Measurements from ENCODE around the gene SNORC.

Gene SNORC

DNA sequence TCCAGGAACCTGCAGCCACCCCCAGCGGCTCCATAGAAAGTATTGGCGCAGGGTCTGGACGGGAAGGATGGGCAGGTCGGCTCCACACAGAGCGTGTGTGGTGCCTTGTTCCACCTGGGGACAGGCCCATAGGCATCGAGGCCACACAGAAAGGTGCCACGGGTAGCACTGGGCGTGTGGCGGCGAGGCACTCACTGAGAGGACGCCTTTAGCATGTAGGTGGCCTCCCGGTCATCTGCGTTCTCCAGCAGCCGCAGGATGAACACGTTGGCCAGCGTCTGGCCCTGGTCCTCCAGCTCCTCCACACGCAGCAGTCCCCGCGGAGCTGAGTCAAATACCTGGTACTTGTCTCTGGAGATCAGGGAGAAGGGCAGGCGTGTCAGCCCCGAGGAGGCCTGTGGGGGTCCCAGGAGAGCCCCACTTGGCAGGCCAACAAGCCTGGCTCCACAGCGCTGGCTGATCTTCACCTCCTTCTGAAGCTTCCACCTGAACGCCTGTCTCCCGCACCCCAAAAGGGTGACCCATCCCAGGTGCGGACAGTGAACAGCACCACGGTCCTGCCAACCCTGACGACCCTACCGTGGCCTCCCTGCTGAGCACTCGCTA lies 13.2 kb downstream of the SNORC start:
- no peak for DNase-seq

DNA sequence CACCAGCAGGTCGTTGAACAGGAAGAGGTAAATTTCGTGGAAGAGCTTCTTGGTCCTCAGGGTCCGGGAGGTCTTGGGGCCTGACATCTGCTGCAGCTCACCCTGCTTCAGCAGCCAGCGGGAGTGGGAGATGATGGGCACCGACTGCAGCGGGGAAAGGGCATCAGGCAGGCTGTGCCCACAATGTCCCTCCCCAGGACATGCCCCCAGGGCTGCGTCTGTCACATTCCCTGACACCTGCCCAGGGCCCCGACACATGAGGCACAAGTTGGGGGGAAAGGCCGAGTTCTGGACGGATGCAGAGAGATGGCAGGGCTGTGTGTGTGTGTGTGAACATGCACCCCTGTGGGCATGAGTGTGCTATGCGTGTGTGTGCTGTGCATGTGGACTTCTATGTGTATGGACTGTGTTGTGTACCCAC lies 13.9 kb downstream of the SNORC start:
- DNase-seq = no peak

DNA sequence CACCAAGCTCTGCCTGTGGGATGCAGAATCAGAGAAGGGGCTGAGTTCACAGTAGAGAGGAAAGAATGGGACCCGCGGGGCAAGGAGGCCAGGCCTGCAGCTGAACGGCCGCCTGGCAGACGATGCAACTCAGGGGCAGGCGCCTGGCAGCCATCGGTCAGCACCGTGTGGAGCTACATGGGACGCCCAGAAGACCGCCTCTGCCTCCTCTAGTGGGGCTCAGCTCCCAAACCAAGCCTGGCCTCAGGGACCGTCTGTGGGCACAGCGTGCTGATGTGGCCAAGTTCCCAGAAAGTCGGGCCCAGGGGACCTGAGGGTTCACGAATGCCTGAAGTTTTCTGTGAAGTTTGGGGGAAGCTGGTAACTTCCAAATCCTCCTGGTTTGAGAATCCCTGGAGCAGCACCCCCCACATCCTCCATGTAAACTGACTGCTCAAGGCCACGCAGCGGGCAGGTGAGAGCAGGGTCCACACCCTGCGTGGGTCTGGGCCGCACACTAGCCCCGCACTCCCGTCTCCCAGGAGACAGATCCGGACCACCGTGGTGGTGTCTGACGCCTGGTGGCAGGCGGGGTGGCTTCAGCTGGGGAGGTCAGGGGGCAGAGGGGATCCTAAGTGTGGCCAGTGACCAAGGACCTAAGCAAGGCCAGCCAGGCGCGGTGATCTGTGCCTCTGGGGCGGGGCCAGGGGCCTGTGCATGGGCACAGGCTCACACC lies 14.6 kb downstream of the SNORC start:
- no peak for DNase-seq

DNA sequence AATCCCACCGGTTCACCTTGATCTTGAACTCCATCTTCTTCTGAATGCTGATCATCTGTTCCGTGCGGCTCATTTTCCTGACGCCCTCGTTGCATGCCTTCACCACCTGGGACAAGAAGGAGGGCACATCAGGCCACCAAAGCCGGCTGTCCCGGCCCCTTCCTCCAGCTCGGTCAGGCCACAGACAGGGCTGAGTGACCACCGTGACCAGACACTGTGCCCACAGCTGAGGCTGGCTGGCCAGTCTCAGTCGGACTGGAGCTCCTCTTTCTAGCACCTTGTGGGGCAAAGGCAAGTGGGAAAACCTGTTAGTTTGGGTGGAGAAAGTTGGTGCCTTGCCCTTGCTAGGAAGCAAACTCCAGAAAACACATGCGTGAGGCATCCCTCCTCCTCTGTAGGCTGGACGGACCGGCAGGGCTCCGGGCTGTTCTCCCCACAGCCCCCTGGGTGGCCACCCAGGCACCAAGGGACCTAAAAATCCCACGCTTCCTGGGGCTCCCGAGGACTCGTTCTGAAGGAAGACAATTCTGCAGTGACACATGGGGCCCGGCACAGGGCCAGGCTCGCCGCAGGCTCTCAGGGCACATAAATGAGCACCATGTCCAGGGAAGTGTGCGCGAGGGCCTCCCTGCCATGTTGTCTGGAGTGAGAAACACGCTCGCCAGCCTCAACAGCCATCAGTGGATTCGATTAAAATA lies 15.3 kb downstream of the SNORC start:
- no peak for DNase-seq

DNA sequence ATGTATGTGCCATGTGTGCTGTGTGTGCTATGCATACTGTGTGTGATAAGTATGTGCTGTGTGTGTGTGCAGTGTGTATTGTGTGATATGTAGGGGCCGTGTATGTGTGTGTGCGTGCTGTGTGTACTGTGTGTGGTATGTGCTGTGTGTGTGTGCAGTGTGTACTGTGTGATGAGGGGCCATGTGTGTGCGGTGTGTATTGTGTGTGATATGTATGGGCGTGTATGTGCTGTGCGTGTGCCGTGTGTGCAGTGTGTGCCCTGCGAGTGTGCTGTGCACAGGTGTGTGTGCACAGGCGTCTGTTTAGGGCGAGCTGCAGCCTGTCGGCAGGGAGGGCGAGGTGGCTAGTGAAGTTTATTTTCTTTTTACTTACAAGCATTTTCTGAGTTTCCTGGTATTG lies 16.1 kb downstream of the SNORC start:
- DNase-seq = no peak

DNA sequence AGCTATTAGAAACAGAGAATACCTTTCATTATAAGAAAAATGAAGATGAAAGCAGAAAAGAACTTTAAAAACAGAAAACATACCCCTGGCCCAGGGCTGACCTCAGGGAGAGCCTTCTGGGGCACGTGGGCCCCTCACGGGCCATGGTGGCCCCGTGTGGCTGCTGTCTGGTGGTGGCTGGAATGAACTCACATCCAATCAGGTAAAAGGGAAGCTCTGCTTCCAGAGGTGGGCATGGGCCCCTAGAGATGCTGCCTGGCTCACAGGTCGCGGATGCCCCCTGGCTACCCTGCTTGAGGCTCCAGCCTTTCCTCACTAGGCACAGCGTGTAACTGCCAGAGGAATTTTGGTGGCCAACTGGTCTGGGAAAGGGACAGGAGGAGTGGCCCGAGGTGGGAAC lies 16.6 kb downstream of the SNORC start:
- no peak for DNase-seq

DNA sequence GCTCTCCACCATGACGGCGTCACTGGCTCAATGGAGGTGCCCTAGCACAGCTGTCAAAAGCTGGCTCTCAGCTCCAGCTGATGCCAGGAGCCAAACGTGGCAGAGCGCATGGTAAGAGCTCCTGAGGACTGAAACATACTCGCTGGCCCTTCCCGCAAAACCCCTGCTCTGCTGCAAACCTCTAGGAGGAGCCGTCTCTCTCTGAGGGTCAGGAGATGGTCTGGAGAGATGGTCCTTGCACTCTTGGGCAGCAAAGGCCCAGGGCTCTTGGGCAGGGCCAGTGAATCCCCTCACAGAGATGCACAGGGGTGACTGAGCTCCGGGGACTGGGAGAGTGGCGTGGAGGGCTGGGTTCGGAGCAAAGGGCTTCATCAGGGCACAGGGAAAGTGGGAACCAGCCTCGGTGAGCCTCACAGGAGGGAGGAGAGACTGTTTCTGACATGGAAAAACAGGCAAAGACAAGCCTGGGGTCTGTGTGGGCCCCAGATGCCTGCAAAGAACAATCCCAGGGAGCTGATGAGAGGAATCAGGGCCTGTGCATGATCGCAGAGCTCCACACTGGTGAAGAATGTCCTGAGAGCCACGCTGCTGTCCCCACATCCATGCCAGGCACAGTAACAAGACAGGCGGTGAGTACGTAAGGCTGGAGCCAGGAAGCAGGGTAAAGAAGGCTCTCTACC lies 17.2 kb downstream of the SNORC start:
- DNase-seq = no peak

DNA sequence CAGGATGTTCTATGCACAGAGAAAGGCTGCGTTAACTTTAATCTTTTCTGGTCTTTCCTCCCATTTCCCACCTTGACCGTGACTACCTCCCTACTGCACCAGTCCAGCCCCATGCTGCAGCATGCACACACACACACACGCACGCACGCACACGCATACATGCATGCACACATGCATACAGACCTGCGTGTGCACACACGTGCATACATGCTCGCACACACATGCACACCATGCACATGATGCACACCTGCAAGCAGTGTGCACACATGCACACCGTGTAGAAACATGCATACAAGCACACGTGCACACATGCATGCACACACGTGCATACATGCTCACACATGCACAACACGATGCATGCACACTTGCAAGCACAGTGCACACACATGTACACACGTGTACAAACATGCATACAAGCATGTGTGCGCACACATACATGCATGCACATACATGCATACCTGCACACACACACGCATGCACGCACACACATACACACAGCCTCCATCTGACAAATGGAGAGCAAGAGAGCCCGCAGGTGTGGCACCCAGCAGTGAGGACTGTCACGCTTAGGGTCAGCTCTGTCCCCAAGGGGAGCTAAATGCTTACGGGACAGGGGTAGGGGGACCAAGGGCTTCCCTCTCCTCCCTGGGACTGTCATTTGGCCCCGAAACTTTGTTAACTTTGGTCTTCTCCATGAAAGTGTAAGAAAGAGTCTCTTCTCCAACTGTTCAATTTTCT lies 18.2 kb downstream of the SNORC start:
- no peak for DNase-seq

DNA sequence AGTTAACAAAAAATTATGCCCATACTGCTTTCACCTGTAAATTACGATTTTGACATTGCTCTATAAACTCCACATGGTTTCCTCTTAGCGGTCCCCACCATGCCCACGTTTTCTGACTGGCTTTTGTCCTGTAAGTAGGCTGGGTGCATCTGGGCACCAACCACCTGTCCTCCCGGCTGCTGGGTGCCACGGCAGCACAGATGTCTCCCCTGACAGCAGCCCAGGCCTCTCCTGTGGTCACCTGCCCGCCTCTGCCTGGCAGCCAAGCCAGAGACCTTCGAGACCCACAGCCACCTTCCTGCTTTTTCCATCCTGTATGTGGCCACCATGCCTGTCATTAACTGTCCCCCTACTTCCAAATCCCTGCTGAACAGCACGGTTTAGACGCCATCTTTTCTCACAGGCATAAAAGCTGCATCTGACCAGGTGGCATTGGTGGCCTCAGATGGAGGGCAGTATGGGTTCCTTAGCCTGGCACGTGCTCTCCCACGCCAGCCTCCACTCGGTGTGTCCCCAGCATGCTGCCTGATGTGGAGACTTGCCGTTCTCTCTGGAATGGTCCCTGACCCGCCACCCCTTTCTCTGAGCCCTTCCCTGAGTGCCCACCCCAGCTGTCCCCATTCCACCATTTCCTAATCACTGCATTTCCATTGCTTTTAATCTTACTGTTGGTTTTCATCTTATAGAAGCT lies 18.9 kb downstream of the SNORC start:
- DNase-seq = no peak

DNA sequence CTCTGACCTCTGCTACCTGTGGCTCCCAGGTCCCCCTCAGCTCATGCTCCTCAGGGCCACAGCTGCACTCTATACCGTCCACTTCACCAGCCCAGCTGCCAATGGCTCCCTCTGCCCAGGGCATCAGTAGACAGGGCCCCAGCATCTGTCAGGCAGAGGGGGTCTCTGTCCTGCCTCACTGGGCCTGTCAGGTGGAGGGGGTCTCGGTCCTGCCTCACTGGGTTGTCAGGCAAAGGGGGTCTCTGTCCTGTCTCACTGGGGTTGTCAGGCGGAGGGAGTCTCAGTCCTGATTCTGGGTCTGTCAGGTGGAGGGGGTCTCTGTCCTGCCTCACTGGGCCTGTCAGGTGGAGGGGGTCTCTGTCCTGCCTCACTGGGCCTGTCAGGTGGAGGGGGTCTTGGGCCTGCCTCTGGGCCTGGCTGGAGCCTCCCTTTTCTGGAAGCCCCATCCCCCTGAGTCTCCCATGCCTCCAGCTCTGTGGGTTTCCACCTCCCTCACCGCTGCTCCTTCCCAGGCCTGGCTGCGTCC lies 19.9 kb downstream of the SNORC start:
- DNase-seq = no peak

DNA sequence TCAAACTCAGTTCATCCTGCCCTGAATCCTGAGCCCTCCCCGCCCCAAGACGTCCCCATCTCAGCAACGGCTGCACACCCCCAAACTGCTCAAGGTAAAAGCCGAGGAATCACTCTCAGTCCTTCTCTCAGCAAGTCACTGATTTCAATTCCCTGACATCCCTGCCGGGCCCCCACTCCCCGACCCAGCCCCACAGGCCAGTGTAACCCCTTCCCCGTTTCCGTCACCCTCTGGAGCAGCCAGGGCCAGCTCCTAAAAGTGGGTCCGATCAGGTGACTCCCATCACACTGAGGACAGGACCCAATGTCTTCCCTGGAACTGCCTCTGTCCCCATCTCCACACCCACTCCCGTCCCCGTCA lies 20.5 kb downstream of the SNORC start:
- no peak for DNase-seq

DNA sequence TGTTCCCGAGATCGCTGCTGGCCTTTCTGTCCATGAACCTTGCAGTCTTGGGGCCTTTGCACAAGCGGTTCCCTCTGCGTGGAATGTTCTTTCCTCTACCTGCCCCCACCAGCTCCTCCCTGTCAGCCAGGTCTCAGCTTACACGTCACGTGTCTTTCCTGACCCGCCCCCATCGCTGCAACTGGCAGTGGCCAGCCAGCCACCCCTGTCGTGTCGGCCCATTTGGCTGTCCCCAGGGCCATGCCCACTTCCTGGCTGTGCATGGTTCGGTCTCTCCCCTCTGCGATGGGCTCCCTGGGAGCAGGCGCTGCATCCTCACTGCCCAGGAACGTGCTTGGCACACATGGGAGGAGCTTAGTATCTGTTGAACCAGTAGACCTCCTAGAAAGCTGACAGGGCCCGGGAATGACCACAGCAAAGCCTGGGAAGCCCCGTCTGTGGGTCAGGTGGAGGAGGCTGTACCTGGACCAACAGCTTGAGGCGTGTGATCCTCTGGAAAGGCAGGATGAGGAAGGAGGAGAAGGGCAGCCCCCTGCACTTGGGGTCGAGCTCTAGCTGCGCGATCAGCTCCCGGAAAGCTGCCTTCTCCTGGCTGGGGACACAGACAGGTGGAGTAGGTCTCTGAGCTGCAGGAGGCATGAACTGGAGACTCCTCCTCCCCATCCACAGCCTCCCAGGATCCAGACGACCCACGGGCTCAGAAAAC lies 21.0 kb downstream of the SNORC start:
- no peak for DNase-seq

DNA sequence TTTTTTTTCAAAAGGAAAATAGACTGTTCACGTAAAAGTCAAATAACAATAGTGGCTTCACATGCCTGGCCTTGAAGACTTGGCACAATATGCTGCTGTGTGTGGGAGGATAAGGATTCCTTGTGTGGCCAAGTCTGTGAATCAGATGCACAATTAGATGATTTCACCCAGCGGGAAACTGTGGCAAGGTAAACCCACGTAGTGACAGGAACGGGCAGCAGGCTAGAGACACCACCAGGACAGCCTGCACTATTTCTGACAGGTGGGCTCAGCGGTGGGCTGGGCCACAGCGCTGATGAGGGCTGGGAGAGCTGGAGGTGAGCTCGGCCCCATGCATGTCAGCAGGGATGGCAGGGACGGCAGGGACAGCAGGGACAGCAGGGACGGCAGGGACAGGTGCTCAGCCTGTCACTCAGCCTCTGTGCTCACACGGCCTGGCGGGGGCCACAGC lies 21.6 kb downstream of the SNORC start:
- DNase-seq = no peak

DNA sequence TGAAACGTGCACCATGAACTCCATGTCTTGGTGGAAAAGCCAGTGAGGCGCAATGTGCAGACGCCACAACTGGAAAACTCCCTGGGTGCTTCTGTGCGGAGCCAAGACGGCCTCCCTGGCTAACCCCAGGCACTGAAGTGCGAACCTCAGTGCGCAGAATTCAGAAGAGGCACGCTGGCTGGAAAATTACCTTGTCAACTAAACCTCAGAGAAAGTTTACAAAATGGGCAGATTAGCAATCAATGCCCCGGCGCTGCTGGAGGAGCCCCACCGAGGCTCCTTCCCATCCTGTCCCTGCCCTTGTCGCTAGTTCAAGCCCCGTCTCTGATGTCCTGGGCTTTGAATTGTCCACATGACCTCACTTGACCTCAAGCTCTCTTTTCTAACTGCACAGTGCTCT lies 22.2 kb downstream of the SNORC start:
- DNase-seq = no peak

DNA sequence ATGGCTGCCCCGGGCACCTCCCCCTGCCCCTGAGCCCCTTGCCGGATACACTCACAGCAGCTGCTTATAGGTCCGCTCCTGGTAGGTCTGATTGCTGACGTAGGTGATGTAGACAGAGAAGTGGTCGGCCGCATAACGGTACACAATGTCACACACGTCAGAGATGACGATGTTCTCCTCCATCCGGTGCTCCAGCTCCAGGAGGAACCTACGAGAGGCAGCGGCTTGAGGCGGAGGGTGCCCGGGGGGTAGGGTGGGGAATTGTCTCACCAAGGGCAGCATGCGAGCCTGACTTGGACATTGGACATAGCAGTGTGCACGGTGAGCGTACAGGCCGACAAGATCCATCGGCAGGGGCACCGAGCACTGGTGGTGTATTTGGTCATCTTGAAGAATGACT lies 22.8 kb downstream of the SNORC start:
- DNase-seq = no peak

DNA sequence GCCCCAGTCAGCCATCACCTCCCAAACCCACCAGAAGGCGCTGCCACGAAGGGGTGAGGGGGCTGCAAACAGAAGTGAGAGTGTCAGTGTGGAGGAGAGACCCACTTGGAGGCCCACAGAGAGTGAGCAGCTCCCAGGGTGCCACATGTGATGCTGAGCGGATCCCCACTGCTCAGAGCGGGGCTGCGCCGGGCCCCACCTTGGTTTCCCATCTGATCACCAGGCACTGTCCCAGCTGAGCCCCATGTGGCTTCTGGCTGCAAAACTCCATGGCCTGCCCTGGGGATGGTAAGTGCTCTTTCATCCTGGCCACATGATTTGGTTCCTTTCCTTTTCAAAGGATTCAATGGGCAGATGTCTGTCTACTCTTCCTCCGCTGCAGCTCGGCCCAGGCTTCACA lies 23.8 kb downstream of the SNORC start:
- no peak for DNase-seq

DNA sequence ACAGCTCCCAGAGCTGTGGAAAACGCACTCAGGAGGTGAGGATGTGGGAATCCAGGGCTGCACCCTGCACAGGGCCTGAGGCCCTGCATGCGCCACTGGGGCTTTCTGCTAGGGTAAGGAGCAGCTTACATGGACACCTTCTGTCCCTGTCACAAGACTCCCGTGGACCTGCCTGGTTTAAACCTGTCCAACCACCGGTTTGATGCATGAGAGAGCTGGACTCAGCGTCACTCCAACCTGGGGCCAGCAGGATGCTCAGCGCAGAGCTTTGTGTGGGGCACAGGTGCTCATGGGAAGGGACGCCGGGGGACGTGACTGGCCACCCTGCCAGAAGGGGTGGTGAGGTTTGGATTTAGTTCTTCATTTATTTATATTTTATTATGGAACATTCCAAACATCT lies 24.2 kb downstream of the SNORC start:
- no peak for DNase-seq

DNA sequence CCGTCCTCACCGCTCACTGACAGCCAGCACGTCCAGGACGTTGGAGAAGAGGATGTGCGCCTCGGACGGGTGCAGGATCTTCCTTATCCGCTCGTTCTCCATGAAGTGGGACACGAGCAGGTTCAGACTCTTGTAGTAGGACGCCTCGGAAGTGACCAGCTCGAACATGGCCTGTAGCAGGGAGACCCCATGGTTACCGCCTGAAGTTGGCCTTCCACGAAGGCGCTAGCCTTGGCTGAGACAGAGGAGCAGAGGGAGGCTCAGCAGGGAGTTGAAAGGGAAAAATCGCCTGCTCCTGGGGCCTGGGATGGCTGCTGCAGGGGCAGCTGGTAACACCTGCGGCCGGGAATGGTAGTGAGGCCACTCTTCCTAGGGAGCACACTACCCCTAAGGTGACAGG lies 24.7 kb downstream of the SNORC start:
- DNase-seq = no peak

DNA sequence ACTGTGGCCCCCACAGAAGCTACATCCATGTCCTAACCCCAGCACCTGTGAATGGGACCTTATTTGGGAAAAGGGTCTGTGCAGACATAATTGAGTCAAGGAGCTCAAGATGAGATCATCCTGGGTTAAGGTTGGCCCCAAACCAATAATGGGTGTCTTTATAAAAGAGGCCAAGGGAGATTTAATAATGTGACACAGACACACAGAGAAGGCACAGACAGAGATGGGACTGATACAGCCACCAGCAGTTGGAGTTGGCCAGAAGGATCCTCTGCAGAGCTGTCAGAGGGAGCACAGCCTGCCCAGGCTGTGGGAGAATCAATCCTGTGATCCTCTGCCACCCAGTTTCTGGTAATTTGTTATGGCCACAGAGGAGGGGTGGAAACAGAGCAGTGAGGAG lies 26.0 kb downstream of the SNORC start:
- no peak for DNase-seq

DNA sequence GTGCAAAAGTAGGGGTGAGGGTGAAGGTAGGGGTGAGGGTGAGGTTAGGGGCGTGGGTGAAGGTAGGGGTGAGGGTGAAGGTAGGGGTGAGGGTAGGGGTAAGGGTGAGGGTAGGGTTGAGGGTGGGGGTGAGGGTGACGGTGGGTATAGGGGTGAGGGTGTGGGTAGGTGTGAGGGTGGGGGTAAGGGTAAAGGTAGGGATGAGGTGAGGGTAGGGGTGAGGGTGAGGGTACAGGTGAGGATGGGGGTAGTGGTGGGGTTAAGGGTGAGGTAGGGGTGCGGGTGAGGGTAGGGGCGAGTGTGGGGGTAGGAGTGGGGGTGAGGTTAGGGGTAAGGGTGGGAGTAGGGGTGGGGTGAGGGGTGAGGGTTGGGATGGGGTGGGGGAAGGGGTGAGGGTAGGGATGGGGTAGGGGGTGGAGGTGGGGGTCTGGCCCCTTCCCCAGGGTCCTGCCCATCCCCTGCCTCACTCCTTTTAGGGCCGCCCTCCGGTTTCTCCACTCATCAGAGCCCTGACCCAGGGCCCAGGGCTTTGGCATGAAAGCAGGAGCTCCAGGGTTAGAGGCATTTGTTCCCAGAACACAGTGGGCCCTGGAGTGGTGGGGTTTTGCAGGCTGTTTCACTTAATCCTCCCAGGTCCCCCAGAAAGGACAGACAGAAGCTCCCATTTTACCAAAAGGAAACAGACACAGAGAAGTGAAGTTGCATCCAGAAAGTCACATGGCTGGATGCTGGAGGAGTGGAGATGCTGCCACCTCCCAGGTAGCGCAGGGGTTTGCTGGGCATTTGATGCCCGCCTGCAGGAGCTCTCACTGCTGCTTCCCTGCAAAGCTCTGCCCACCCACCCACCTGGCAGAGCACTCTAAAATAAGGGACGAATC lies 26.9 kb downstream of the SNORC start:
- DNase-seq = no peak
